SU-DHL-6 (cell line): ENCODE measurements around the gene MBNL1.

Source experiments
- CTCF ChIP-seq: fragments of 200-600 bp; sonication (generic); IDR thresholded peaks from one replicate; pipeline ENCODE4 v1.5.1; 2017; ENCODE audit warnings: antibody characterized with exemption, mild to moderate bottlenecking, low read length, moderate library complexity; ENCODE audit not compliant: insufficient read depth, poor library complexity, severe bottlenecking
- EZH2phosphoT487 ChIP-seq: fragments of 200-600 bp; sonication (generic), shearing (Covaris generic); conservative IDR thresholded peaks from 2 replicates; pipeline ENCODE4 v1.6.1; 2018; ENCODE audit warnings: mild to moderate bottlenecking, antibody characterized with exemption, low read length, moderate library complexity, mixed read lengths

- no peak for TF ChIP-seq CTCF
- no peak for TF ChIP-seq EZH2phosphoT487
Measured at GRCh38 chr3:152253514-152253913, 15.2 kb upstream of the MBNL1 start.
